ENCODE measurements around the gene DOCK10.

The DOCK10 gene

DNA sequence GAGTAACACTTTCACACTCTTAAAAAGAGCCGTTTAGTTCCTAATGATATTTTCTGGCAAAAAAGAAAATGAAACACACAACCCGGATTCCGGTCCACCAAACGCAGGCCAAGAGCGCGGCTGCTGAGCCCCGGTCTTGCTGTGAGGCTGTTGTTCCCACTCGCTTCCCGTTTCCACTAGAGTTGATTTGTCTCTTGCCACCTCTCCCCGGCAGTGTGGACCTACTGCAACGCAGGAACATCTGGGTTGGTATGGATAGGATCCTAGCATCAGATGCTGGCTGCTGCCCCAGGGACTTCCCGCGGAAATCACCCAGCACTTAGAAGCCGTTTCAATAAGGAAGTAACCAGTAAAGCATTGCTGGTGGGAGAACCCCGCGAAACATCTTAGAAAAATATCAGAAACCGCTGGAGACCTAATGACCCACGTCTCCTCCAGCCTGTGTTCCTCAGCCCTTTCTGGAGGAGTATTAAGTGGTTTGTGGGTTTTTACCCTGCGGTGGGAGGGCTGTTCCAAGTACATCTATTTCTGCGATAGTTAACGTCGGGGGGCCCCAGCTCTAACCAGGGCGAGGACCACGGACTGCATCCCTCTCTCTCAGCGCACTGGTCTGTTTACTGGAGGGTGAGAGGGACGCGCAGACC is 939 bp downstream of the DOCK10 start:
- DNase-seq (ENCODE audit: low spot score), result peak; percentile 79

DNA sequence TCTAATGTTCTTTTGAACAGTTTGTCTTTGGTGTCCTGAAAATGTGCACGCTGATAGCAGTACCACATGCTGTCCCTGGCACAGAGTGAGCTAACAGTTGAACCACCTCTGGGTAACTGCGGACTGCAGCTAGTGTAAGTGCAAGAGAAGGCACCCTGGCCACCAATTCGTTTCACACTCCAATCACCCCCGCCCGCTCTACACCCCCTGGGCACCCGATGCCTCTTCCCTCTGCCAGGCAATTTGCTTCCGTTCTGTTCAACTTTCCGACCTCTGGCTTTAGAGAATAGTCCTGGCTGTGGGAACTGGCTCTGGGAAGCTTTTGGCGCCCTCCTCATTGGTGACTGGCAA is 1.4 kb downstream of the DOCK10 start:
- DNase-seq (ENCODE audit: low spot score), result peak; percentile 68

DNA sequence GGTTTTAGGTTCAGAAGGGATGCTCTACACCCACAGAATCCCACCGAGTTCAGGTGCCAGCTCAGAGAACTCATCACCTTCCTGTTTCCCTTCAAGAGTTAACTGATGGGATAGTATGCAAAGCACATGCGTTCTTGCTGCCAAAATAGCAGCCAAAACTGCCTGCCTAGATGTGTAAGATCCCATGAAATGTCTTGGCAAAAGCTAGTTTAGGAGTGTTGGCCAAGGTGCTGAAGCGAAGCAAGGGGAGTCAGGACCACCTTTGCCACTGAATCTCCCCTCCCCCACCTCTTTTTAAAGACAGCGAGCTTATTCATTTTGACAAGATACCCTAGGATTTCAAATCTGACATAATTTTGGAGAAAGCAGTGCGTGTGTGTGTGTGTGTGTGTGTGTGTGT is 2.1 kb downstream of the DOCK10 start:
- no peak for DNase-seq (ENCODE audit: low spot score)

DNA sequence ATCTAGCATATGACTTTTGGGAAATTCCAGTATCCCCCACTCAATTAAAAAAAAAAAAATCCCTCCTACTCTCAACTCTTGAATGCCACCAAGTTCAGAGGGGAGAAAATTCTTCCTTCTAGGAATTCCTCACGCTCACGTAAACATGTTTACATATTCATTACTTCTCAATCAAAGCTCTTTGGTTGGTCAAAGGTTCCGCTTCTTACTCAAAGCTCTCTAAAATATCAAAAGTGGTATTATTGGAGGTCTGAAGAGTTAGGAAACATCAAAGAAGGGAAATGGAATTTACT is 4.1 kb downstream of the DOCK10 start:
- DNase-seq (ENCODE audit: low spot score), result no peak

DNA sequence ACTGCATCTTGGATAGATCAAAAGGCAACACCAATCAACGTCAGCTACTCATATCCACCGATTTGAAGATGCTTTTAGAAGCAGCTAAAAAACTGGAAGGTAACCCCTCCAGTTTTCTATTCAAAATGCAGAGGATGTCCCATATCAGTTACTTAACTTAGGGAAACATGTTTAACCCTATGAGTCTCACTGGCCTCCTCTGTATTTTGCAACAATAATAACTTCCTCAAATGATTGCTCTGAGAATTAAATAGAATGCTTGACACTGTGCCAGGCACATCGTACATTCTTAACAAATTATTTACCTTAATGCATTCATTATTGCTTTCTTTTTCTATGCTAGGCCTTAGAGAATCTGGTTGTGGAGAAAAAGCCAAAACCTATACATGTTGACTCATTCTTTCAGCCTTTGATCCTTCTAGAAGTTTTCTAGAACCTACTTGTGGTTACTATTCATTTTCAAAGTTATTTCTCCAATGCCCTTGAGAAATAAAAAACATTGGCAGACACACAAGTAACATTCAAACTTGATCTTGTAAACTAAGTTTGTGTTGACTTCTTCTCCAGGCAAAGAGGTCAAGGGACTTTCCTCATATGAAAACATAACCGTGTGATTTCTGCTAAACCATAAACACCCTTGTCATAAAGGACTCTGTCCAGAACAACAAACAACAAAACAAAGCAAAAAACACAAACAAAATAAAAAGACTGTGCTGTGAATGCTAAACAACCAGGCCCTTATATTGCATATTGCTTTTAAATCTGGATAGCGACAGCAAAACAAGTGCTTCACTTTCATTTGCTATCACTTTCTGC is 4.6 kb downstream of the DOCK10 start:
- no peak for DNase-seq (ENCODE audit: low spot score)

DNA sequence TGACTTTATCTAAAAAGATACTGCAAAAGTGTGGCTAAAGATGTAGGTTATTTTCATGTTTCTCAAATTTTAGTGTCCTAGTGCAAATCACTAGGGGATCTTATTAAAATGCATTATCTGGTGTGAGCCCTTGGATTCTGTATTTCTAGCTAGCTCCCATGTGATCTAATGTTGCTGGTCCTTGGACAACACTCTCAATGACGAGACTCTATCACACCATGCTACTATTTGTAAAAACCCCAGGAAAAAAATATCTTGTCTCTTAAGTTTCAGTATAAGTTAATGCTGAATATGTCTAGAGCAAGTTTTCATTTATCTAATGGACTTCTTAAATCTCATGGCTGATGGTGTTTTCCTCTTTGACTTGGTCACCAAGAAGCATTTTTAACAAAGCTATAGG is 5.8 kb downstream of the DOCK10 start:
- no peak for DNase-seq (ENCODE audit: low spot score)

DNA sequence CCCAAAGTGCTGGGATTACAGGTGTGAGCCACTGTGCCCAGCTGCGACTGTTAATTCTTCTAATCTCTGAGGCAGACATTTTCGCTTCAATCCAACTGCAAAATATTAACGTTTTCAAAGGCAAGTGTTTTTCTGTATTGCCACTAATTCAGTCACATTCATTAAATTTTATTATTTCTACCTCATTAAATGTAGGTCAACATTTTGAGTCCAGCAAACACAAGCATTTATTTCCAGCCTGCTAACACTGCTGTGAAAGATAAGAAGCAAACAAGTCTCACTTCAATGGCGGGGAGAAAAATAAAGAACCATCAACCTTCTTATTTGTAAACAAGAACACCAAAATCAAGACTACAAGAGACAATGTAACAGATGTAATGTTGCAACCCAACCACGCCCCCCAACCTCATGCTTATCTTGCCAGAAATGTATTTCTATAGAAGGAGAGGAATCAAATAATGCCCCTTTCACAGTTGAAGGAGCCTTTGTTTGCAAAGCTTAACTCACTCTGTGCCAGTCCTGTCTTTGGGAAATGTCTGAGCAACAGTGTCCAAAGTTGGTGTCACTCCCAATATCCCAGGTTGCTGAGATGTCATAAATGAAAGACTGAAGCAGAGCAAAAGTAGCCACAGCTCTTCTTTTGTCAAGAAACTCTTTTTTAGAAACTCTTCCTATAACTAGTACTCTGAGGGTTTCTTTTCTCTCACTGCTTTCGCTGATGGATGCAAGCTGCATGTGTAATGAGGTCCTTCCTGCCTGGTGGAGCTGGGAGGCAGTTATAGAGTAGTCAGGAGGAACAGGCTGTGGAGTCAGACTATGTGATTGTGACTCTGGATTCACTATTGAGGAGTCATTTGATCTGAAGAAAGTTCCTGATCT is 8.6 kb downstream of the DOCK10 start:
- peak; percentile 72 for DNase-seq (ENCODE audit: low spot score)

DNA sequence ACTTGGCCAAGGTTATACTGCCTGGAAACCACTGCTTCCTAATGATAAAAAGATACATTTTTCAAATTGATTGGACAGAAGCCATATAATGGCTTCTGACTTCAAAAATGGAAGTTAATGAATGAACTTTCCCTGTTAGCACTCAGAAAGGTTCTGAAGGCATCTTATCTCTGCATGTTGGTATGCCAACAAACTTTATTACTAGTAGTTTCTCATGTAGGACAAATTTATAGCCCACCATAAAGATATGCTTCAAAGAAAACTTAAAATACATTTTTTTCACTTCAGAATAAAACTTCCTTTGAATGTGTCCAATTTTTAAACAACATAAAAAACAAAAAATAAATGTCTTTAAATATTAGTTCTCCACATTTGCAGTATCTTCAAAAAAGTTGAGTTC is 10.0 kb downstream of the DOCK10 start:
- DNase-seq (ENCODE audit: low spot score), result no peak

DNA sequence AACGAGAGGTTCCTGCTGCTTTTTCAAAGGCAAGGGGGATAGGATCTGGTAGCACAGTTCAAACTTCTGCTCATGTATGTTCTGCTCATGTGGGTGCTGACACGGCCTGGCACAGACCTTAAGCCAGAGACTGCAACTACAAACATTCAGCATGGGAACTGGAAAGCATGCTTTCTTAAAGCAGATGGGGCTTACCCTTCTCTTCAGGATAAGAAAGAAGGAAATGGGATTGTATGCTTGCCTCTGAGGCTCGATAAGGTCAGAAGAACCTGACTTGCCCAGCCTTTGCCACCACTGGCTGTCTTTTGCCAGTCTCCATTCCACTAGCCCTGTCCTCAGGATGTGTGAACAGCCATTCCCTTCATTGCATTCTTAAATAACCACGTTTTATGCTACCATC is 10.7 kb downstream of the DOCK10 start:
- no peak for DNase-seq (ENCODE audit: low spot score)

DNA sequence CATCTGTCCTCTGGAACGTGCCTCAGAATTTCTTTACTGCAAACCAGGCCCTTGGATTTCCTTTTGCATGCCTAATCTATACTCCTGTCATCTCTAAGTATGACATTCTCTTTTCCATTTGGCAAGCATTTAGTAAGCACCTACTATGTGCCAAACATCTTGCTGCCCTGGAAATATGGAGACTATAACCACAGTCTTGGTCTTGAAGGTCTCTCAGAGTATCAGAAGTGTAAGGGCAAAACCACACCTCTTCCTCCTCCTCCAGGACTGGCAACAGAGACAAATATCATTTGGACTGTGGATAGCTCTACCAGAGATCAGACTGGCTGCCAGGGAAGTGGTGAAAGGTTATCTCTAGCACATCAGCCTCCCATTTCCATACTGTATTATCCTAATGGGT is 11.4 kb downstream of the DOCK10 start:
- no peak for DNase-seq (ENCODE audit: low spot score)

DNA sequence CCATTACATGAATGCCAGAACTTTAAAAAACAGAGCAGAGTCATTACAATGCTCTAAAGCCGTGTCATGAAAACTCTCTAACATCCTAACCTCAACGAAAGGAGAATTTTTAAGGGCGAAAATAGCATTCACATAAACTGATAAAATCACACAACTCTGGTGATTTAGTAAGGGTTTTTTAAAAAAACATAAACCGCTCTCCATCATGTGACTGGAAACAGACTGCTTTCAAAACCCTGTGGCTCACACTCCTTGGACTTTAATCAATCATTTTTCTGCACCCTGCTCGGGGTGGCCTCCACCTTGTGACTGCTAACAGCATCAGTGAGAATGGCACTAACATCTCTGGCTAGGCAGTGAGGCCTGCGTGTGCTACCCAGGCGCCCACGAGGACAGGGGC is 12.1 kb downstream of the DOCK10 start:
- DNase-seq (ENCODE audit: low spot score), result no peak

DNA sequence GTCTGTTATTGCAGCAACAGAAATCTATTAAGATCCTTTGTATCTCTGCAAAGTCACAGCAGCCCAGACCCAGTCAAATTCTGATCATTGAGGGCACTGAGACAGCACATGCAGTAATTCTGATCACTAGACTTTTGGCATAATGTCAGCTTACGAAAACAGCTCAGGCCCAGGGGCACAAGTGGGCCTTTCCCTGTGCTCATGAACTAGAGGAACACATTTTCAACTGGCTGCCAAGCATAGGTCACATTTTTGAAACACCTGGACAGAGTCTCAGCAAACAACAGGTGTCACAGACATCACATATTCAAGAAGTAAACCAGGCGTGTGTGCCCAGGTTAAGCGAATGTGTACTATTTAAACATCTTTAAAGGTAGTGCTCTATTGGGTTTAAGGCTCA is 13.7 kb downstream of the DOCK10 start:
- no peak for DNase-seq (ENCODE audit: low spot score)

DNA sequence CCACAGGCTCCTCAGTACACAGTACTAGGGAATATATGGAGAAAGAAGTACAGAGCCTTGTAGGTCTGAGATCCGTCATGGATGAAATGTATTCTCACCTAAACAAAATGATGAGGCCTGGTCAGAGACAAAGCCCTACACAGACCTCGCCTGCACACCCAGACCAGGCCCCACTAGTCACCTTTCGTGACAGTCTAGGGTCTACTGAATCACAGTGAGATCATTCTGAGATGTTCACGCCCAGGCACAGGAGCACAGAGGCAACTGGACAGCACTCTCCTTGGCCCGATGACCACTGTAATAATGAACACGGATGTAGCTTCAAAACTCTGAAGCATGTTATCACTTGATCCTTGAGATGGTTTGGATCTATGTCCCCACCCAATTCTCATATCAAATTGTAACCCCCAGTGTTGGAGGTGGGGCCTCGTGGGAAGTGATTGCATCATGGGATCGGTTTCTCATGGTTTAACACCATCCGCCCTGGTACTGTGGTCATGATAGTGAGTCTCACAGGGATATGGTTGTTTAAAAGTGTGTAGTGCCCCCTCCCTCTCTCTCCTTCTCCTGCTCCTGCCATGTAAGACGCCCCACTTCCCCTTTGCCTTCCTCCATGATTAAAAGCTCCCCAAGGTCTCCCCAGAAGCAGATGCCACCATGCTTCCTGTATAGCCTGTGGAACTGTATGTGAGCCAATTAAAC is 15.1 kb downstream of the DOCK10 start:
- no peak for DNase-seq (ENCODE audit: low spot score)

DNA sequence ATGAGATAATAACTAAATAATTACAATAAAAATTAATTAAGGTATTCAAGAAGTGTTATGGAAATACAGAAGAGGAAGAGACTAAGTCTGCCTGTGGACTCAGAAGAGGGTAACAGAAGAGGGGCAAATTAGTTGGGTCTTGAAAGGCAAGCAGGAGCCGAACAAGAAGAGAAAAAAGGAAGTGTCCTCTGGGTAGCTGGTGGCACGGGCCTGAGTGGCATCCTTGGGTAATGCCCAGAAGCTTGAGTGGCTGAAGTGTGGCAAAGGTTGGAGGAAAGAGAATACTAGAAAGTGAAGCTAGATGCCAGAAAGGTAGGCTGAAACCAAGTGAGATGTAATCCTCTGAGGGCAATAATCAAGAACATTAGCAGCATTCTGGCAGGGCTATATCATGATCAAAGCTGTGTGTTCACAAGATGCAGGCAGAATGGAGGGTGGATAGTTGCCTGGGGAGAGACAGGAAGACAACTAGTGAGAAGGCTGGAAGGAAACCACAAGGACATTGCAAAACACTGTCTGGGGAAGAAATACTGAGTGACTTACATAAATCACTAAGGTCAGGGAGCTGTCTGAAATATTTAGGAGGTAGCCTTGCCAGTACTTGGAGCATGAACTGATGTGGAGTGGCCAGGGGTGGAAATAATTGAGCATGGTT is 16.2 kb downstream of the DOCK10 start:
- peak; percentile 54 for DNase-seq (ENCODE audit: low spot score)

DNA sequence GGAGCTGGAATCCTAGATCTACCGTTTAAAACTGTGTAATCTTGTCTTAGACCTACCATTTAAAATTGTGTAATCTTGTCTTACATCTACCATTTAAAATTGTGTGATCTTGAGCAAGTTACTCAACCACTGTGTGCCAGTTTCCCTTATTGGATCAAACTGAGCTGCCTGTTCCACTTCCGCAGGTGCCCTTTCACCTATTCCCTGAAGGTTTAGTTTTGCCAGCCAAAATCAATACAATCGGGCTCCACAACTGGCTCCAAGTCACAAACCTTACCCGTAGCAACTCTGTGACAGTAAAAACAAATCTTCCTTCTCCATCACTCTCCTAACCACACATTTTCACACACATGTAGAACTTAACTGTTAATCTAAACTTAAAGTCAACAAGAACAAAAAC is 20.1 kb downstream of the DOCK10 start:
- no peak for DNase-seq (ENCODE audit: low spot score)

DNA sequence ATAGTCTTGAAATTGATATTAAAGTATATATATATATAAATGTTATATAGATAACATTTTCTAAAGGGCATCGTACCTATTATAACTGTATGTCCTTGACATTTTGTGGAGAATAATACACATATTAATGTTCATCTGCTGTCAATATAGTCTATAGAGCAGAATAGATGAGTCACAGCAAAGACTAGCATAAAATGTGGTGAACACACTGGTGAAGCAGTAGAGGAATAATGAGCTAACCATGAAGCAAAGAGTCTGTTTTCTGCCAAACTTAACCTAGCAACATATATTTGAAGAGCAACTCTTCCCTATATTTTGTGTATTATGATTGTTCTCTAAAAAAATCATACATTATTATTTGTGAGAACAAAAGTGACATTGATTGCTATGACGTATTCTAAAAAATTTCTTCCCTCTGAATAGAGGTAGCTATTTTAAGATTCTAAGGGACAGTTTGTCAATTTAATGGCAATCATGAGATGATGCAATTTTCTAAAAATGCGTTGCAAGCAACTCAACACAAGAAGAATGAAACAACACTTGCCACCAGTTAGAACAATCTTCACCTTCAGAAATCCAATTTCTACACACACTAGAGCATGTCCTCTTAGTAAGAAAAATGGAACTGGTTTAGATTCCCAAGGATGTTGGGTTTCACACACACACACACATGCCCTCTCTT is 22.0 kb downstream of the DOCK10 start:
- DNase-seq (ENCODE audit: low spot score), result no peak

DNA sequence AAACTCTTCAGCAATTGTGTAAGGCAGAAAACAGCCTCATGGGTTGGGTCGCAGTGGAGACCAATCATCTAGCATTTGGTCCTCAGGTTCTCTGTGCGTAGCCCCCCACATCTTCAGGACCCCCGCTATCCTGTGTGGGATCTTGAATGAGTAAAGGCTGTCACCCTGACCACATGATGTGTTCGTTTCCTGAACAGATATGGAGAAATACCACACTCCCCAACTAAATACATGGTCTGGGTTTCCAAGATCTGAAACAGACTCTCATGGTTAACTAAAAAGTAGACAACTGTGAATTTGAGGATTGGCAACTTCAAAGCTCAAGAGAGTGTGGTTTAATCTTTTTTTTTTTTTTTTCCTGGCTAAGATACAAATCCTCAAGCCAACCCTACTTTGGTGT is 23.2 kb downstream of the DOCK10 start:
- no peak for DNase-seq (ENCODE audit: low spot score)

DNA sequence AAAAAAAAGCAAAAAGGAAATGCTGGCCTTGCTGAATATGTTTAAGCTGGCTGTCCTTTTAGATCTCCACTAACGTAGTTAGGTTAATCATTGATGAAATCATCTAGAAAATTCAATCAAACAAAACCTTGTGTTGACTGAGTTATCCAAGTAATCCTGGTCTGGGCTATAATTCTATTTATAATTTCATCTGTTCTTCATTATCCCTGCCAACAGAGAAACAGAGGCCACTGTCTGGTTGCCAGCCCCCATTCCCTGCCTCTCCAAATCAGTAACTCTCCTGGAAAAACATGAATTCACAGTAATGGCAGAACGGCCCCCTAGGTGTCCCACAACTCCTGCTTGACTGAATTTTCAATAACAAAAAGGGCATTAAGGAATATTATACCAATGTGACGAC is 24.6 kb downstream of the DOCK10 start:
- no peak for DNase-seq (ENCODE audit: low spot score)

DNA sequence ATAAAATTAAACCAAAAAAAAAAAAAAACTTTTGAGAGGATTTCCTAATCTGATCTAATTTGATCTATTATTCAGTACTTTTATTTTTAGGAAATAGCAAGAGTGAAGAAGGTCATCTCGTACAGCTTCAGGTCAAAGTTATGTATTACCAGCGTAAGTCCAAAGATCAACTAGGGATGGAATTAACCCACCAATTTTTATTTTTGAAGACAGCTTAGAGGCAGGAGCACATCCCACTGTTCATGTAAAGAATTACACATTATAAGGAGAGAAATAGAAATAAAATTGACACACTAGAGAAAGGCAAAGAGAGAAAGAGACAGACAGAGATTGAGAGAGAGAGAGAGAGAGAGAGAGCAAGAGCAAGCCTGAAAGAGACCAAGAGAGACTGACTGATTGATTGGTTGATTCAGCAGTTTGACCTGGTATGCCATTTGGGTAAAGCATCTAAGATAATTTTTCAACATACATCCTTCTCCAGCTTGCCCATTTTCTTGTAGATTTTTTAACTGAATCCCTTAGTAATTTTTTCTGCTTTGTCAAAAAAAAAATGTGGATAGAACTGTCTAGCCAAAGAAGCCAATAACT is 25.1 kb downstream of the DOCK10 start:
- DNase-seq (ENCODE audit: low spot score), result no peak

DNA sequence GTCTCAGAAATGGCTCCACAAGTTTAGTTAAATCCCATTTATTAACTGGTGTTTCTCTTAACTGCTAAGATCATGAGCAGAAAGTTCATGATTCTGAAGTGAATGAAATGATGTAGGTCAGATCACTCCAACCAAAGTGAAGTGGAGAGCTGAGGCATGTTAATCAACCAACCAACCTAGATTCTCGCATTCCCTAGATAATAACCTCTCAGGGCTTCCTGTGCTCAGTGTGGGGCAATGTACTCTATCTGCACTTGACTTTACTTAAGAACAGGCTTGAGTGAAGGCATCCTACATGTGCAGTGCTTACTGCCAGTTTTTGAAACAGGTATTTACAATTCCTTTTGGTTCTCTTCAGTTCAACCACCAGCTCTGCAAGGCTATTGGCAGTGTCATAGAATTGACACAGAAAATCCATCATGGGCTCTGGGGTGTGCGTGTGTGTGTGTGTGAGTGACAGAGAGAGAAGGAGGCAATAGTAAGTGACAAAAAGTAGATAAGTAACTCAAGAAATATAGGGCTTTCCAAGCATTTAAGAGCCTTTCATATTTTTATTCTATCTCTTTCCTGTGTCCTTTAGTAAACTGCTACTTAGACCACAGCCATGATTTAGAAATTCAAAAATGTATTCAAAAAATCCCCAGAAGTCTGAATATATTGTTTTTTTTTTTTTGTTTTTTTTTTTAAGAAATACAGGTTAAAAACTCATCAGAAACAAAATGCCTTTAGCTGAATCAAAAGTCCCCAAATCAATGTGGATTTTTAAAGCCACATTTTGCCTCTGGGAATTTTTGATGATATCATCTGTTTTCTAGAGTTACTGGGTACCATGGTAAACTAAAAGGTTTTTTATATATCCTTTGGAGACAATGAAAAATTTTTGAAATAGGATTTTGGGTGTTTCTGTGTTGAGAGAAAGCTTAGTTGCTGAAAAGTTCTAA is 28.6 kb downstream of the DOCK10 start:
- no peak for DNase-seq (ENCODE audit: low spot score)
